HFFc6 (cell line): ENCODE measurements around the gene ZNF280A. TPM values are rescaled to one million over a fixed set of nuclear protein-coding genes. Genes with fewer than 3 reads are reported as not detected.
"Not testable (repeated sequence)": the region's sequence is repeated elsewhere in the genome, so short reads cannot be mapped to it uniquely, and the experiment has no call there.

Experiments
- DNase-seq: peaks from one replicate; pipeline ENCODE4 v3.0.0-alpha.2; 2018
- H3K27ac Mint-ChIP-seq: 2 replicates; pipeline ENCODE4 v1.8.0; 2020; ENCODE audit warnings: mild to moderate bottlenecking, mixed read lengths
- H3K27me3 Mint-ChIP-seq: 2 replicates; pipeline ENCODE4 v1.8.0; 2021; ENCODE audit warnings: mild to moderate bottlenecking, moderate library complexity, mixed read lengths; ENCODE audit not compliant: insufficient read depth
- H3K36me3 Mint-ChIP-seq: 2 replicates; pipeline ENCODE4 v1.8.0; 2021; ENCODE audit warnings: low read depth, mixed read lengths
- H3K4me1 Mint-ChIP-seq: 2 replicates; pipeline ENCODE4 v1.8.0; 2020; ENCODE audit warnings: low read depth, mixed read lengths
- H3K4me3 Mint-ChIP-seq: 2 replicates; pipeline ENCODE4 v1.8.0; 2020; ENCODE audit warnings: mild to moderate bottlenecking, moderate library complexity, mixed read lengths
- H3K9me3 Mint-ChIP-seq: 2 replicates; pipeline ENCODE4 v1.8.0; 2020; ENCODE audit warnings: mild to moderate bottlenecking, mixed read lengths
- CTCF ChIP-seq: fragments of 200-600 bp; sonication (generic); IDR thresholded peaks from 2 replicates; pipeline ENCODE4 v1.5.0; 2021; ENCODE audit warnings: antibody characterized with exemption, mild to moderate bottlenecking
- total RNA-seq, 6 experiments: library from RNA; stranded (reverse); fragmentation: NEBNext Ultra II Directional; extraction: Animal tissue kit (Norgen Biotek cat#: 25700); gene quantifications; 2 replicates in 1 of 6; 3 replicates in 5 of 6; pipeline ENCODE4 v1.2.3, GENCODE V29; 2021

Gene ZNF280A
- total RNA-seq, 6 experiments from 2014 or later: 0.08 TPM; not detected in 5

DNA sequence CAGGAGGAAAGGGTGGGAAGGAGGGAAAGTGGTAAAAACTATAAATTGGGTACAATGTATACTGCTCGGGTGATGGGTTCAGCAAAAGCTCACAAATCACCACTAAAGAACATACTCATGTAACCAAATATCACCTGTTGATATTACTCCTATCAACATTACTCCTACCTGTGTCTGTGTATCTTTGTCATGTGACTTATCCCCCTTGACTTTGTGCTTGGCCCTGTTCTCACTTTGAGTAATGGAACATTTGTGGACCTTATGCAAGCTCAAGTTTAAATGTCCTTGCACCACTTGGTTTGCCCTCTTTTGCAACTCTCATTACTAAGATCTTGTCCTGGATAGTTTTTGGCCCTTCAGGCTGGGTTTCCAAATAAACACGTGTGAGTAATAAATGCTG, 50.5 kb downstream of the ZNF280A start:
- H3K36me3 Mint-ChIP-seq: no peaks in the 10 kb centered on the region
- H3K27ac Mint-ChIP-seq: no peak overlapping the region

GRCh38 chr22:22468794-22469469, 51.1 kb downstream of the ZNF280A start:
- Mint-ChIP-seq H3K27me3 (peaks cover 10% of the 10 kb centered on the region), H3K9me3 (peaks cover 13% of the 10 kb centered on the region; the same call in 1 of the 2 replicates)
- H3K4me3 Mint-ChIP-seq, H3K4me1 Mint-ChIP-seq, H3K27ac Mint-ChIP-seq, H3K36me3 Mint-ChIP-seq, DNase-seq: not testable (repeated sequence)

More for the DNA sequence above, 50.5 kb downstream of the ZNF280A start:
- TF ChIP-seq CTCF: no peak
- Mint-ChIP-seq H3K4me3 (no peak overlapping the region), H3K9me3 (peaks cover 13% of the 10 kb centered on the region; the same call in 1 of the 2 replicates), H3K4me1 (no peaks in the 10 kb centered on the region), H3K27me3 (peaks cover 7% of the 10 kb centered on the region; the same call in 1 of the 2 replicates)
- DNase-seq: no peak

DNA sequence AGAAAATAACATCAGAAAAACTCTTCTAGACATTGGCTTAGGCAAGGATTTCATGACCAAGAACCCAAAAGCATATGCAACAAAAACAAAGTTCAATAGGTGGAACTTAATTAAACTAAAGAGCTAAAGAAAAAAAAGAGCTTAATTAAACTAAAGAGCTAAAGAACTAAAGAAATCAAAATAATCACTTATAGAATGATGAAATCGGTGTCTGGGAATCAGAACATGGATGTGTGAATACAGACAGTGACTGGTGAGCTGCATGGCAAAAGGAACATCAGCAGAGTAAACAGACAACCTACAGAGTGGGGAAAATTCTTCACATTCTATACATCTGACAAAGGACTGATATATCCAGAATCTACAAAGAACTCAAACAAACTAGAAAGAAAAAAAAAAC, 53.0 kb downstream of the ZNF280A start:
- no peak for TF ChIP-seq CTCF
- Mint-ChIP-seq H3K27me3 (peaks cover 9% of the 10 kb centered on the region), H3K36me3 (no peaks in the 10 kb centered on the region), H3K27ac (no peak overlapping the region), H3K4me1 (no peaks in the 10 kb centered on the region), H3K9me3 (peaks cover 13% of the 10 kb centered on the region; the same call in 1 of the 2 replicates), H3K4me3 (no peak overlapping the region)
- no peak for DNase-seq

- TF ChIP-seq CTCF: no peak
- Mint-ChIP-seq H3K4me3 (no peak overlapping the region), H3K36me3 (no peaks in the 10 kb centered on the region), H3K9me3 (peaks cover 13% of the 10 kb centered on the region; the same call in 1 of the 2 replicates), H3K4me1 (no peaks in the 10 kb centered on the region), H3K27me3 (peaks cover 13% of the 10 kb centered on the region), H3K27ac (no peak overlapping the region)
- no peak for DNase-seq
Measured at GRCh38 chr22:22465782-22466181, 54.3 kb downstream of the ZNF280A start.

DNA sequence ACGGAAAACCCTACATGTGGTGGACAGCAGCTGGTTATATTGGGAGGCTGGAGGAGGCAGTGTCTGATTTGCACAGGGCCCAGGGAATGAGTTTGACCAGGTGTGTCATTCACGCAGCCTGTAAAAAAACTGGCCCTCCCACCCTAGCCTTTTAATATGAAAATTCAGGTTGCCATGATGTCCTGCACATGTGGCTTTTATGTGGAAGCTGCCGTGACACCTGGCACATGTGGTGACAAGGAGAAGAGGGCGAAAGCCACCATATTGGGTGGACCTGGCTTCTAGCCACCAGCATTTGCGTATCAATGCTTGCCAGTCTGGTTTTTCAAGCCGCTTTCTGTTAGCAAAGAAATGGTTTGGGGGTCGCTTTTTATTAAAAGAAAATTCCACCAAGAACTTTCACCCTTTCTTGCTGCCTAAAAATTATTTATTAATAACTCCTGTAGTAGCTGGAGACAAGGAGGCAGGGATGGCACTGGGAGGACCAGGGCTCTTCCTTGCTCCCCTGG, 54.9 kb downstream of the ZNF280A start:
- peaks cover 13% of the 10 kb centered on the region for H3K27me3 Mint-ChIP-seq

More for the DNA sequence above, 54.9 kb downstream of the ZNF280A start:
- H3K36me3 Mint-ChIP-seq: no peaks in the 10 kb centered on the region
- H3K27ac Mint-ChIP-seq: no peak overlapping the region
- peaks cover 13% of the 10 kb centered on the region; the same call in 1 of the 2 replicates for H3K9me3 Mint-ChIP-seq
- H3K4me3 Mint-ChIP-seq: no peak overlapping the region
- no peaks in the 10 kb centered on the region for H3K4me1 Mint-ChIP-seq
- no peak for TF ChIP-seq CTCF
- DNase-seq: no peak
